Limb (tissue), 2 donors: ENCODE data around the gene ENTHD1.
"Not testable (repeated sequence)": the region's sequence is repeated elsewhere in the genome, so short reads cannot be mapped to it uniquely, and the experiment has no call there.

Experiments used
- DNase-seq, 2 donors: peaks; one replicate each; pipeline ENCODE4 v3.0.0-alpha.2; 2016; ENCODE audit errors: extremely low spot score in 2 of 2

The ENTHD1 gene

DNA sequence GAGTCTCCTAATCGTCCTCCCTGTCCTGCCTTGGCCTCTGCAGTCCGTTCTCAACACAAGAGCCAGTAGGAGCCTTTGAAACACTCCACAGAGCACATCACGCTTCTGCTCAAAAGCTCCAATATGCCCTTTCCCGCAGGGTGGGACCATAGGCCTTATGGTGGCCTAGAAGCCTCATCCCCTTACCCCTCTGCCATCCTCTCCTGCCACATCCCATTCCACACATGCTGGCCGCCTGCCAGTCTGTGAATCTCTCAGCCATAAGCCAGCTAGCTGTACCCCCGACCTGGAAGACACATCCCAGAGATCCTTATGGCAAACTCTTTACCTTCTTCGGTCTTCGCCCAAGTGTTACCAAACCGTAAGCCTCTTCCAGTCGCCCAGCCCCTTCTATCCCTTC, 157.8 kb downstream of the ENTHD1 start:
- DNase-seq, result no peak

DNA sequence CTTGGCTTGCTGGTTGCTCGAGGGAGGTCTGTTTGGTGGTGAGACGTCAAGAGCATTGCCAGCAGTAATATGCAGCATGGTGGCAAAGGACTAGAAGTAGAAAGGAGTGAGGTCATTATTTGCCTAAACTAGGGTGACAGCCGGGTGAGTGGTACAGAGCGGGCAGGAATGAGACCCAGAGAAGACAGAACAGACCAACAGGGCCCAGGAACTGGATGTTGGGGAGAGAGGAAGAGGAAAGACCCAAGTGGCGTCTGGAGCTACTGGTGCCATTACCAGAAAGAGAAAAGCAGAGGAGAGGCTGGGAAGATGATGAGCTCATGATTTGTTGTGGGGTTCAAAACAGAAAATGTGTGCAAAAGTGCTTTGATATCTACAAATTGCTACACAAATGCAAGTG, 158.7 kb downstream of the ENTHD1 start:
- DNase-seq, result no peak

DNA sequence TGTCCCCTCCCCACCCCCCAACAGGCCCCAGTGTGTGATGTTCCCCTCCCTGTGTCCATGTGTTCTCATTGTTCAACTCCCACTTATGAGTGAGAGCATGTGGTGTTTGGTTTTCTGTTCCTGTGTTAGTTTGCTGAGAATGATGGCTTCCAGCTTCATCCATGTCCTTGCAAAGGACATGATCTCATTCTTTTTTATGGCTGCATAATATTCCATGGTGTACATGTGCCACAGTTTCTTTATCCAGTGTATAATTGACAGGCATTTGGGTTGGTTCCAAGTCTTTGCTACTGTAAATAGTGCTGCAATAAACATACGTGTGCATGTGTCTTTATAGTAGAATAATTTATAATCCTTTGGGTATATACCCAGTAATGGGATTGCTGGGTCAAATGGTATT, 159.5 kb downstream of the ENTHD1 start:
- DNase-seq, result not testable (repeated sequence)

DNA sequence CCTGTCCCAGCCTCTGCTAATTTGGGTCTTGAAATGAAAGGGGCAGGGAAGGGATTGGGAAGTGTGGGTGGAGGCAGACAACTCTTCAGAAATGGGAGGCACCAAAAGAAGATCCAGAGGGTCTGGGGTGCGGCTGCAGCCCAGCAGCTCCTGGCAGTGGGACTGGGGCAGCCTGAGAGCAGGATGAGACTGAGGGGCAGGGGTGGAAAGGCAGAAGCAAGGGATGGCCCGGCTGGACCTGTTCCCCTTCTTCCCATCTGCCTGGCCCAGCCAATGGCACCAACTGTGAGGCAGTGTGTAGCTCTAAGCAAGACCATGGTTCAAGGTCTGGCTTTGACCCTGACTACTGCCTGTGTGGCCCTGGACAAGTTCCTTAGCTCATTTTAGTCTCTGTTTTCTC, 160.4 kb downstream of the ENTHD1 start:
- DNase-seq, result no peak

DNA sequence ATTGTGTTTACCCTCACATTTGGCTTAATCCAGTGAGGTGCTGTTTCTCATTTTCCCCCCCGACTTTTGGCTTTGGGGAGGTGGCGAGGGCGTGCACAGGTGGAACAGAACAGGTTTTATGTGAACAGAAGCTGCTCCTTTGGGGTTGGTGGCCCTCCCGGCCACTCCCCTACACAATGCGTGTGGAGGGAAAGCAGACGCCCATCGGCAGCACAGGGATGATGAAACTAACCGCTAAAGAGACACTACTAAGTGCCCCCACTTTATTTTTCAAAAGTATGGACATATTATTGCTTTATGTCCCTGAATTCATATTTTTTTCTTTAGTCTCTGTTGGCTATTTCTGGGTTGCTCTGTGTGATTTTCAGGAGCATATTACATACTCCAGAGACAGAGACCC, 160.9 kb downstream of the ENTHD1 start:
- DNase-seq, result no peak

DNA sequence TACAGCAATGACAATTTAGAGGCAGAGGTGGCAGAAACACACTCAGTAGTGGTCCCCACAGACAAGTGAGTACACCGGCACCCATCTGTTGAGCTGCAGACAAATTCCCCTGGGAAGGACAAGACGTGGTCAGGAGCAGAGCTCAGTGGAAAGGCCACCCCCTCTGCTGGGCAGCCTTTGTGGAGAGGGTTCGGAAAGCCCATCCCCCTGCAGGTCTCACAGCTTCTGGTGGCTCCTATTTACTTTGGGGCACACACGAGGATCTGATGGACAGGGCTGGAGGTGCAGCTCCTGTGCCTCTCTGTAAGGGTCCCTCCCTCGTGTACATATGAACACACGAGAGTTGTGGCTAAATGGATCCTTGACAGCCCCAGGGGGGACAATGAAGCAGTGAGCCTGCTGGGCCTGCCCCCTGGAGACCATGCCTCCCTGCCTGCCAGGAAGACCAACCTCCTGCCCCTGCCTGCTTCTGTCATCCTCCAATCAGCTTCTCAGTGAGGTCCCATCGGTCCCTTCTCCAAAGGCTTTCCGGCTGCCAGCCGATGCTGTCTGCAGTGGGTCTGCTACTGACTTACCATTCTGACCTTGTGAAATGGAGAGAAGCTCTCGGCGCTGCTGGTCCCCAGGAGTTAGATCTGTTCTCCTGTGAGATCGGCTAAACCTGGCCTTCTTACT, 161.5 kb downstream of the ENTHD1 start:
- DNase-seq, result no peak

DNA sequence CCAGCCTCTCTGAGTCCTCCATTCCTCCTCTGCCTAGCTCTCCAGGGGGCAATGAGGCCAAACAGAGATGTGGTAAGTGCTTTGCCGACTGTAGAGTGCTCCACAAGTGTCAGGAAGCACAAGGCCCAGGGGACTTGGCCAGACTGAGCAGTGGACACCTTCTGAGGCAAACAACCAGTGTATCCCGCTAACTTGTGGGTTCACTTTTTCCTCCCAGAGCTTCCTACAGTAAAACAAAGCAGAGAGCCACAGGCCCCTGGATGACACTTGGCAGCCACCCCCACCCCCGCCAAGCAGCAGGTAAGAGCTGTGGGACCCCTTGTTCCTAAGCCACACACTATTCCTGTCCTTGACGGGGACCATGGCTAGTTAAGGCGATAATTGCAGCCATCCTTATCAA, 162.1 kb downstream of the ENTHD1 start:
- DNase-seq, result no peak

DNA sequence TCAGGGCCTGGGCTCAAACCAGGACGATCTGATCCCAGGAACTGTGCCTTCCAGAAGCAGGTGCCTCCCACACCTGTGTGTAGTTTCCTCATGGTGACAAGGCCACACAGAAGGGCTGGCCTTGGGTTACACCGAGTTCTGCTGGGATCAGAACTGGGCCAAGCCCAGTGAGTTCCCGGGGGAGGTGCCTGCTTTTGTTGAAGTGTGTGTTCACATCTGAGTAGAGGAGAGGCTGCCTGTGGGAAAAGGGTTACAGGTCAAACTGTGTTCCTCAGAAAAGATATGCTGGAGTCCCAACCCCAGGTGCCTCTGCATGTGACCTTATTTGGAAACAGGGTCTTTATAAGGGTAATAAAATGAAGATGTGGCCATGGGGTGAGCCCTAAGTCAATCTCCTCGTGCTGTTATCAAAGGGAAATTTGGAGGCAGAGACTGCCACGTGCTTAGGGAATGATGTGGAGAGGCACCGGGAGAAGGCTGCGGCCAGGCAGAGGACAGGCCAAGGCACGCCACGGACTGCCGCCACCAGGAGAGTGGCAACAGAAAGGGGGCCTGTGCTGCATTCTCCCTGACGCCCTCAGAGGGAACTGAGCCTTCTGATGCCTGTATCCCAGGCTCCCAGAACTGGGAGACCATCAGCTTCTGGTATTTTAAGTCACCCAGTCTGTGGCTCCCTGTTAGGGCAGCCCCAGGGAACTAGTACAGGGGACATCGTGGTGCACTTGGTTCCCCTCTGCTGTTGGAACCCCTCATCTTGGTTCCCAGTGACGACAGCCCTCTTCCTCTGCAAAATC, 164.2 kb downstream of the ENTHD1 start:
- DNase-seq, result no peak

DNA sequence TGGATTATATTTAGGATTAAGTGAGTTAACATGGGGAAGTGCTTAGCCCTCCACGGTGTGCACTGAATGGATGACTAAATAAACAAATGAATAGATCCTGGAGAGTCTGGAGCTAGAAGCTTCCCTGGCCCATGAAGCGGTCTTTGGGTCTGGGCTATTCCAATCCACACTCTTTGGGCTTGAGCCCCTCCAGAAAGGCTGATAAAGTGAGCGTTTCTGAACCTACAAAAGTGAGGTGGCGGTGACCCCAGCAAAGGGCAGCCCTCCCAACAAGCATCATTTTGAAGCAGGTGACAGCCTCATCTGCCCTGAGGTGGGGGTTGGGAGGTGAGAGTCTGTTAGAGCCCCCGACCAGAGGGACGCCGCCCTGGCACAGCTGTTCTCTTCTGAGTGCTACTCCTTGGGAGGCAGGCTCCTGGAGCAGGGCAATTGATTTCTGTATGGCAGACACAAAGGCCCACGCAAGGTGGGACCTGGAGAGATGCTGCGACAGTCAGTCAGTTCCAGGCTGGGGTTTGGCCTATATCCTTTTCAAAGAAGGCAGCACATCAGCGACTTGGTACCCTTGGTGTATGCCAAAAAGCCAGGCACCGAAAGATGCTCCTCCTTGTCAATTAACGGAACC, 165.2 kb downstream of the ENTHD1 start:
- DNase-seq, result no peak

DNA sequence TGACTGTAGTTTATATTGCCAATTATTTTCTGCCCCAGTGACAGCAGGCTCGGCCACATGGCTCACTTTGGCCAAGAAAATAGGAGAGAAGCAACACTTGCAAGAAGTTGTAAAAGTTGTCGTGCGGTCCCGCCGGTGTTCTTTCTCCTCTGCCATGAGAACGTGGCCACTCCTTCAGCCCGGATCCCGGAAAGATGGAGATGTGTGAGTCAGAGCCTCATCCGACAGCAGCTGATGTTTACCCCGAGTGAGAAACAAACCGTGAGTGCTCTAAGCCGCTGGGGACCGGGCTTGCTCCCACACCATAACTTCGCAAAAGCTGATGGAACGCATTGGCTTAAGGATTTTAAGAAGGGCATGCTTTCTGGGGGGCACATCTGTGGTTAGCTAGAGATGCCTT, 166.0 kb downstream of the ENTHD1 start:
- no peak for DNase-seq

DNA sequence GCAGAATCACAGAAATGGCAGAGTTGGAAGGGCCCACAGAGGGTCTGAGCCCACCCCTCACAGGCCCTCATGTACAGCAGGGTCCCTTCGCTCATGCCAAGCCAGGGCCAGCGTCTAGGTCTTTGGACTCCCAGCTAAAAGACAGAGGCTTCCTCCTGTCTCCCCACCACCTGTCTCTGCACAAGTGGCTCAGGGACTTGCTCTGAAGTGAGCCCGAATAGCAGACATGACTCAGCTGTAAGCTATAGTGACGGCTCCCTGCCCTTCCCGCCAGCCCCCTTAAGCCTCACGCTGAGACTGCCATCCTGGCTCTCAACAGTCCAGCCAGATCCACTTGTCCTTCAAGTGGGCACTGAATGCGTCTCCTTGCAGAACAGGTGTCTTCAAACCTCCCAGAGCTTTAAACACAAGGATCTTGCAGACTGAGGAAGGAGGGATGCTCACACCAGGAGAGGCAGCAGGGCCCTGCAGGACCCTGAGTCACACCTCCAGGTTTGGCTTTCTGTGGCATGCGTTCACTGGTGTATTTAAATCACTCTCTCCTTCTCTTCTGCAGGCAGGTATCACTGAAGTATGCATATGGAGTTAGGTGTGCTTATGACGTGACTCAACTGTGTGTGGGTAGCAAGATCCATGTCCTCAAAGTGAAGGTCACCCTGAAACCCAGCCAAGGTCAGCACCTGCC, 168.1 kb downstream of the ENTHD1 start:
- DNase-seq, result no peak

DNA sequence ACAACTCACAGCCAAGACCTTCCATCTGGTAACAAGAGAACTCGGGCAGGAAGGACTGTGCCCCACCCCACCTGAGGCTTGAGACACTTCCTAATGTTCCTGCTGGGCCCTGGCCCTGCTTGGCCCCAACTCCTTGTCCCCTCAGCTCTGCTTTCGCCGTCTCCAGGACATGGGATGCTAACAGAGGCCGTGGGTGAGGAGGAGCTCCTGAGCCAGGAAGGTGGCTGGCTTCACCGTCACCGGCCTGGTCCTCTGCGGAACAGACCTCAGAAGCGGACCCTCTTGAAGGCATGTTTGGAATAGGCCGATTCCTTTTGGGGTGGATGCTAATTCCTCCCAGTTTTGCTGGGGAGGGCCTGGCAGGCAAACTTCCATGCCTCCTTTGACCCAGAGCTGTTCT, 168.7 kb downstream of the ENTHD1 start:
- no peak for DNase-seq

DNA sequence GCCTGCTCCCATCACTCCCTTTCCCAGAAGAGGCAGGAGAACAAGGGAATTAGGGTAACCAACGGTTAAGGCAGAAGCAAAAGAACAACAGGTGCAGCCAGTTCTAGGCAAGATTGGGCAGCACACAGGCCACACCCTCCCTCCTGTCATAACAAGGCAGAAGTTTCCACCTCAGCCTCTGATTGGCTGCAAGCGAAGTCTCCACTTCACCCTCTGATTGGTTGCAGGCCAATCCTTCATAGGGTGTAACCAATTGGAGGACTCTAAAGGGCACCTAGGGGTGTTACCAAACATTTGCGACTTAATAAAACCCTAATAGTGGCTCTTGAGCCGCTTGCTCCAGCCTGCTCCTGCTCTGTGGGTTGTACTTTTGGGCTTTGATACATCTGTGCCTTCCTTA, 169.2 kb downstream of the ENTHD1 start:
- no peak for DNase-seq

DNA sequence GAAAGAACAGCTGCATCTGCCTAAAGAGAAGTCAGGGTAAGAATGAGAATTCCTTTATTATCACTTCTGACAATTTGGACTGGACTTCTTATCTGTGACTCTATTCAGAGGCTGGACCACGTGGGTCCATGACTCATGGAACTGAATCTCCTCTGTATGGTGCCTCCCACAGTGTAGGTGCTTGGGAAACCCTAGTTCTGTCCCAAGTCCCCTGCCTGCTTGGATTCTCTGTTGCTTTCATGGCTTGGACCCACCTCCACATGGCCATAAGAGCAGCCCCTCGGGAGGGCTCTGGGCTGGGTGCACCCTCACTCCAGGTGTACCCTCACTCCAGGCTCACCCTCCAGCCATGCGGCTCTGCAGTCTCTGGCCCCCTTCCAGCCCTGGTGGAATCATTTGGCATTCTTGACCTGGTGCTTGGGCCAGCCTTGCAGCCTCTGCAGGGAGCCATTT, 169.6 kb downstream of the ENTHD1 start:
- no peak for DNase-seq

DNA sequence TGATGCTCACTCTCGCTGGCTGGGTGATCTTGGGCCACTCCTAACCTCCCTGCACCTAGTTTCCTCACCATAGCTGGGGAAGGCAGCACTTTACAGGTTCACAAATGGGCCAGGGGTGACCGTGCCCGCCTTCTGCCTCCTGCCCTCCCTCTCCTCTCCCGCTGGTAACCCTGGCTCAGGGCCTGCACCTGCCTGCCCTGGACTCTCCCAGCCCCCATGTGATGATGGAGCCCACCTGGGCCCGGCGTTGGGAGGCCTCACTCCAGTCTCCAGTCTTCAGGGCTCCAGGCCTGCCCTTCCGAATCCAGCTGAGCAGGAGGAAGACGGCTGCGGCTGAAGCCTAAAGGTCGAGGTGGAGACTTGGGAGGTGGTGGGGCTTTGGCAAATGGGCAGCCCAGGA, 170.1 kb downstream of the ENTHD1 start:
- no peak for DNase-seq

DNA sequence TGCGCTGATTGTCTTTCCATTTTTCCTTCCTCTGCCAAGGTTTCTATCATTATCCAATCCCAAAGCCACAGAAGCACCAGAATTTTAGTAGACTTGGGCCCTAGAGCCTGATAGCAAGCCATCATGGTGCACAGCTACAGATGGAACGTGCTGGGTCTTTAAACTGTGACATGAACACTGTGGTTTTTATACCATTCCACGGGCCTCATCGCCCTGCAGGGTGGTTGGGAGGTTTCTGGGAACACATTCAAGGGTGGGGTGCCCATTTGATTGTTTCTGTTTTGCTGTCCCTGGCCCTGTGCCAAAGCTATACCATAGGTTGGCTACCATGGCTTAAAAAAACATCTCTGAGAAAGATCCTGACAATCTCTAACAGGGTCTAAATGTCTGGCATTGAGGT, 171.1 kb downstream of the ENTHD1 start:
- no peak for DNase-seq

DNA sequence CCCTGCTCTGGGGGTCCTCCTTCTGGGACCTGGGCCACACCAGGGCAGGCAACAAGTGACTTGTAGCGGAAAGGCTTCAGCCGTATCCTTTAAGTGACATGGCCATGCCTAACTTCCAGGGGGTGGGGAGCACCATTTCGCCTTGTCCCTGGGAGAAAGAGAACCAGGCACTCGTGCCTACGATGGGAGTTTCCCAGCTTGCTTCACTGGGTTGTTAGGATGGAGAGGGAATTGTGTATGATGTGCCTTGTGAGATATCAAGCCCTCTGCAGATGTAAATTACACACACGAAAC, 171.6 kb downstream of the ENTHD1 start:
- DNase-seq, result no peak

DNA sequence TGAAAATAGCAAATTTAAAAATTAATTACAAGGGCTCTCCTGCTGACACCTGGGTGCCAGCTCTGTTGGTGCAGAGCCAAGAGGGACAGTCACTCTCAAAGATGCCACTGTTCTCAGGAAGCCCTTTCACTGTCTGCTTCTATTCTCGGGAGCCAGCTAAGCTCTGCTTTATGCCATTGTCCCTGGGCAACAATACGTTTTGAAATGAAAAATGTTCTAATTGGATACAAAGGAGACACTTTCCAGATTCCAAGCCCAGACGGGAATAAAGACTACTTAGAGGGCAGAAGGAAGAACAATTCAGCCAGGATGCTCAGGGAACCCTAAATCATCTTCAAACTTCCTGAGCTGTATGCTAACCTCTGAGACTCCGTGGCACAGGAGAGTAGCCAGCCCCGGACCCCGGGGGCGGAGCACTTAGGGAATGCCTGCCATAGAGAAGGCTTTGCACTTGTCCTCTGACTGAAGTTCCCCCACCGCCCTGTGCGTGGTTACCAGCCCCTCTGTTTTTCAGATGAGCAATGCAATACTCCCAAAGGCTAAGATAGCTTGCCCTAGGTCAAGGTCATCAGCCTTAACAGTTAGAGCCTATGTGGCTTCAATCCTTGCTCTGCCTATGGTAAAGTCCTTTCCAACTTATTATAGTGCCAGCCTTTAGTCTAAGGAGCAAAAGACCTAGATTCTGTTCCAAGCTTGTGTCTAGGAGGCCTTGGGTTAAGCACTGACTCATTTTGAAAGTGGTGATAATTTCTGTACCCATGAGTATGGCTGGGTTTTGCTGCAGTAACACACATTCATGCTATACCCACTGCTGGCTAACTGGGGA, 172.1 kb downstream of the ENTHD1 start:
- DNase-seq, result peak in 1 of 2 donors; percentile 20

DNA sequence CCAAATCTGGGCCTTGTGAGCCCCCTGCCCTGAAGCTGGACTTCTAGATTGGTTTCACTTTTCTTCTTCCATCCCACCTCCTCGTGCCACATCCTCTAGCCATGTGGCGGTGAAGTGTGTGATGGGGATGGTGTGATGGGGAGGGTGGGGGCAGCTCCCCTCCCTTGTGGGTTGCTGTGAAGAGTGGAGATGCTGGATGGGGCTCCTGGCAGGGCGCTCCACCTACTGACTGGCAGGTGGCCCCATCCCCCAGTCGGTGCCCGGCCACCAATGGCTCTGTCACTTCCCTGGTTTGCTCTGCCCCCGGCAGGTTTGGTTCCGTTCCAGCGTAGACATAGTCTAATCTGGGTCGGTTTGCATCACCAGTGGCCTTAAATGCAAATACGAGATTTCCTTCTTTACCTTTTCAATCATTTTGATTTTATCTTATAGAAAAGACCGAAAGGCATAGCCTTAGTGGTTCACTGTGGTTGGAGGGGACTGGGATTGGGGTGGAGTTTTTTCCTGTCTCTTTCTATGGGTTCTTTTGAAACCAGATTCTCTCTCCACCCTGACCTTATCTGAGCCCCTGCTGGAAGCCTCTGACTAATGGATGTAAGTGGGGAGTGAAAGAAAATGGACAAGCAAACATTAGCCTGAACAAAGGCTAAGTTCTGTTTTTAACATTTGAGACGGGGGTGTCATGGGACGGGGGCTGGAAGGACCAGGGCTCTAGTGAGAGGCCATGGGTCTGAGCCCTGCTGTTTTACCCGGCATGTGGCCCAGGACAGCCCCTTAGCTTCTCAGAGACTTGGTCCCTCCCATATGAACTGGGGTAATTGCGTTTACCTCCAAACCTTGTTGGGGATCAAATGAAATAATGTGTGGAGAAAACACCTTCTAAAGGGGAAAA, 173.8 kb downstream of the ENTHD1 start:
- no peak for DNase-seq

DNA sequence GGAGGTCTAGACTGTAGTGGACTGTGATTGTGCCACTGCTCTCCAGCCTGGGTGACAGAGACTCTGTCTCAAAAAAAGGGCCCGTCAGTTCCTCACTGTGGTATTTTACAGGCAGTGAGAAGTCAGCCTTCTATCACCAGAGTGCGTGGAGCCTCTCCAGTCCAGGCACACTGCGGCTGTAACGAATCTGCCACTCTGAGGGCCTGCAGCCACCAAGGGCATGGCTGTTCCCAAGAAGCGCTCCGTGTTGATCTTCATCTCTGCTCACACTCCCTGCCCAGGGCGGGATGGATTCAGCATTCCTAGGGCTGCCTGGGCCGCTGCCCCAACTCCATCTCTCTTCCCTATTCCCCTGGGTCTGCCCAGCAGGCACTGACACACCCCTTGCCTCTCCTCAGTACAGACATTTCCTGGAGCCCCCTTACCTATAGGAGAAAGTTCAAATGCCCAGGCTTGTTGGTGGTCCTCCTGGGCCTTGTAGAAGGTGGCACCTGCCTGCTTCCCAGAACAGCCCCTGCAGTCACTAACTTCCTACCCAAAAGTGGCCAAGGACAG, 174.6 kb downstream of the ENTHD1 start:
- peak in 1 of 2 donors; percentile 21 for DNase-seq
